GM12891 (cell line): ENCODE data around the gene CACNA1I.

ENCODE experiments used
- PAX5 ChIP-seq: IDR thresholded peaks from 2 replicates; pipeline ENCODE4 v1.6.1; 2011; ENCODE audit warnings: low read length, moderate library complexity, mild to moderate bottlenecking; ENCODE audit not compliant: insufficient read depth, severe bottlenecking
- POLR2A ChIP-seq: IDR thresholded peaks from 2 replicates; pipeline ENCODE4 v1.6.1; 2011; ENCODE audit warnings: low read depth, low read length, control low read depth
- POLR2AphosphoS5 ChIP-seq: IDR thresholded peaks from 2 replicates; pipeline ENCODE4 v1.6.1; 2011; ENCODE audit warnings: low read depth, low read length, control low read depth
- POU2F2 ChIP-seq: IDR thresholded peaks from 2 replicates; pipeline ENCODE4 v1.6.1; 2011; ENCODE audit warnings: low read depth, mild to moderate bottlenecking, control low read depth, low read length, moderate library complexity
- SPI1 ChIP-seq: IDR thresholded peaks from 2 replicates; pipeline ENCODE4 v1.6.1; 2011; ENCODE audit warnings: low read depth, low read length, control low read depth
- TAF1 ChIP-seq: IDR thresholded peaks from 2 replicates; pipeline ENCODE4 v1.6.1; 2011; ENCODE audit warnings: low read depth, low read length, control low read depth

DNA sequence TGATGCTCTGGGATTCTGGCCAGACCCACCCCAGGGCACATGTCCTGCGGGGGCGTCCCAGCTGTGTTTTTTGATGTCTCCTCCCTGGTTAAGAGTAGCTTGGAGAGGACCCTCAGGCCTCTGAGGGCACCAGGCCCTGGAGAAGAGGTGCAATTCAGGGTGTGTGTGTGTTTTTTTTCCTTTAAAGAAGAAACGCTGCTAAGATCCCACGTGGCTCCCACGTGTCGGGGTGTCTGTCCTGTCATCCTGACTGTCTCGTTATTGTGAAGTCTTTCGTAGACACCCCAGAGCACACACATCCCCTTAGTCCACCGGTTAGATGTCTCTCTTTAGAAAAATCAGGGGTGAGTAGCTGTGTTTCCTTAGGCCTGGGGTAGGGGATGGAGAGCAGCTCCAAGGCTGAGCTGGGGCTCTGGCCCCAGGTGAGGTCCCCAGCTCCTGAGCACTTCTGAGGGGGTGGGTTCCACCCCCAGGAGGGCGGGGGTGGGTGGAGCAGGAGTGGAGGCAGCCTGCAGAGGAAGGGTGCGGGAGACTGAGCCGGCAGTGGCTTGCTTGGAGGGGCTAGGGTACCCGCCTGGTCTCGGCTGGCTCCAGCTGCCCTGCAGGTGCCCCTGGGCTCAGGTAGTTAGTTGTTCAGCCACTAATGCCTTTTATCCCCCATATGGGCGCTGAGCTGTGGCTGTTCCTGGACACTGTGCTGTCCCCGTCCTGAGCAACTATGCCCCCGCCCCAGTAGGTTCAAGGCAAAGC lies 116.4 kb downstream of the CACNA1I start:
- TF ChIP-seq POLR2AphosphoS5: no peak
- no peak for TF ChIP-seq SPI1
- TF ChIP-seq POLR2A: no peak
- TF ChIP-seq TAF1: no peak
- TF ChIP-seq POU2F2: no peak
- no peak for TF ChIP-seq PAX5
